CD14-positive monocyte (primary cell): Measurements from ENCODE around the gene PHOSPHO1. TPM values are rescaled to one million over a fixed set of nuclear protein-coding genes. Genes with fewer than 3 reads are reported as not detected.

Experiments
- DNase-seq, 3 donors: peaks; one replicate each; pipeline ENCODE4 v3.0.0-alpha.2; 2011 to 2022
- H2AFZ ChIP-seq: 2 replicates; pipeline ENCODE4 v1.6.0; 2012; ENCODE audit warnings: mild to moderate bottlenecking, low read depth, low read length, inconsistent platforms; ENCODE audit not compliant: insufficient read depth, poor library complexity, severe bottlenecking
- H3K27ac ChIP-seq, 2 donors: 1 replicate in 1 of 2; 2 replicates in 1 of 2; pipeline ENCODE4 v1.5.1; 2012 to 2013; ENCODE audit warnings: low read length in 2 of 2, control low read depth in 1 of 2, inconsistent platforms in 1 of 2, low read depth in 1 of 2, mild to moderate bottlenecking in 1 of 2
- H3K27me3 ChIP-seq, 2 donors: one replicate each; pipeline versions ENCODE4 v1.6.0 to v1.6.1; 2011 to 2013; ENCODE audit warnings: low read length in 2 of 2; ENCODE audit not compliant: control insufficient read depth in 2 of 2, insufficient read depth in 2 of 2
- H3K36me3 ChIP-seq, 2 donors: replicated peaks in 1 of 2; 1 replicate in 1 of 2; 2 replicates in 1 of 2; pipeline versions ENCODE4 v1.5.1 to v1.6.1; 2012 to 2013; ENCODE audit warnings: low read length in 2 of 2, control low read depth in 1 of 2, inconsistent platforms in 1 of 2, mild to moderate bottlenecking in 1 of 2; ENCODE audit not compliant: insufficient read depth in 2 of 2, control insufficient read depth in 1 of 2
- H3K4me1 ChIP-seq, 2 donors: 1 replicate in 1 of 2; 2 replicates in 1 of 2; pipeline versions ENCODE4 v1.5.1 to v1.6.1; 2012 to 2013; ENCODE audit warnings: low read length in 2 of 2, control low read depth in 1 of 2, inconsistent platforms in 1 of 2, mild to moderate bottlenecking in 1 of 2, moderate library complexity in 1 of 2; ENCODE audit not compliant: insufficient read depth in 2 of 2, control insufficient read depth in 1 of 2
- H3K4me2 ChIP-seq: replicated peaks from 2 replicates; pipeline ENCODE3; 2012; ENCODE audit warnings: low read length, moderate library complexity, mild to moderate bottlenecking; ENCODE audit not compliant: poor library complexity, severe bottlenecking; ENCODE audit errors: extremely low read depth
- H3K4me3 ChIP-seq, 3 experiments: fragments of 200-600 bp in 1 of 3; sonication (generic) in 1 of 3; replicated peaks in 1 of 3; 1 replicate in 2 of 3; 2 replicates in 1 of 3; pipeline ENCODE4 v1.5.1; 2011 to 2013; ENCODE audit warnings: low read length in 3 of 3, mild to moderate bottlenecking in 3 of 3, control low read depth in 2 of 3, low read depth in 2 of 3, inconsistent platforms in 1 of 3, moderate library complexity in 1 of 3
- H3K79me2 ChIP-seq: 2 replicates; pipeline ENCODE4 v1.6.0; 2012; ENCODE audit warnings: mild to moderate bottlenecking, control low read depth, inconsistent platforms, low read length, moderate library complexity; ENCODE audit not compliant: insufficient read depth
- H3K9ac ChIP-seq: 2 replicates; pipeline ENCODE4 v1.6.0; 2017; ENCODE audit warnings: low read length, mild to moderate bottlenecking; ENCODE audit not compliant: insufficient read depth, poor library complexity, severe bottlenecking
- H3K9me3 ChIP-seq, 2 donors: replicated peaks in 1 of 2; 1 replicate in 1 of 2; 2 replicates in 1 of 2; pipeline versions ENCODE4 v1.5.1 to v1.6.1; 2012 to 2013; ENCODE audit warnings: low read length in 2 of 2, control low read depth in 1 of 2; ENCODE audit not compliant: control insufficient read depth in 1 of 2, insufficient read depth in 1 of 2
- H4K20me1 ChIP-seq: 2 replicates; pipeline ENCODE4 v1.6.0; 2012; ENCODE audit warnings: mild to moderate bottlenecking, low read length, control low read depth, moderate library complexity; ENCODE audit not compliant: insufficient read depth
- H3K27ac Mint-ChIP-seq, 7 donors: one replicate each; pipeline ENCODE4 v1.8.0; 2020; ENCODE audit warnings: mild to moderate bottlenecking in 7 of 7, mixed read lengths in 7 of 7, moderate library complexity in 6 of 7, inconsistent platforms in 2 of 7
- H3K27me3 Mint-ChIP-seq, 3 donors: one replicate each; pipeline ENCODE4 v1.8.0; 2021 to 2022; ENCODE audit warnings: low read depth in 3 of 3, mild to moderate bottlenecking in 3 of 3, mixed read lengths in 3 of 3, moderate library complexity in 3 of 3, inconsistent platforms in 1 of 3
- H3K36me3 Mint-ChIP-seq, 2 donors: one replicate each; pipeline ENCODE4 v1.8.0; 2020; ENCODE audit warnings: mixed read lengths in 2 of 2, inconsistent platforms in 1 of 2, mild to moderate bottlenecking in 1 of 2
- H3K4me1 Mint-ChIP-seq: one replicate; pipeline ENCODE4 v1.8.0; 2020; ENCODE audit warnings: mild to moderate bottlenecking, mixed read lengths
- H3K4me3 Mint-ChIP-seq, 2 donors: one replicate each; pipeline ENCODE4 v1.8.0; 2020; ENCODE audit warnings: mild to moderate bottlenecking in 2 of 2, mixed read lengths in 2 of 2, moderate library complexity in 1 of 2
- H3K9me3 Mint-ChIP-seq, 7 donors: one replicate each; pipeline ENCODE4 v1.8.0; 2020 to 2022; ENCODE audit warnings: mixed read lengths in 7 of 7, mild to moderate bottlenecking in 6 of 7, moderate library complexity in 6 of 7, inconsistent platforms in 2 of 7
- CTCF ChIP-seq: fragments of 200-600 bp; IDR thresholded peaks from one replicate; pipeline ENCODE4 v1.8.0; 2022; ENCODE audit warnings: antibody characterized with exemption, mild to moderate bottlenecking
- WGBS: methylation state at CpG from one replicate; pipeline ENCODE4 v1.1.5; 2013; ENCODE audit warnings: missing lambda C conversion rate; ENCODE audit not compliant: insufficient coverage; 5-methylcytosine and 5-hydroxymethylcytosine counted together
- intact Hi-C, 2 donors: fragments of 100-400 bp; cut with micrococcal nuclease; formaldehyde crosslinking; loops; one replicate each; pipeline versions ENCODE4 v1.15.0 to v1.15.1; 2023
- polyA plus RNA-seq, 3 donors: library from polyadenylated mRNA; depleted of rRNA in 1 of 3; unstranded in 2 of 3; stranded (reverse) in 1 of 3; fragments of 300-500 nt in 2 of 3; fragments of >200 nt in 1 of 3; fragmentation: Illumina TruSeq in 2 of 3; gene quantifications; 1 replicate in 2 of 3; 2 replicates in 1 of 3; pipeline ENCODE4 v1.2.3, GENCODE V29; 2012 to 2021

PHOSPHO1 gene
- polyA plus RNA-seq, 3 donors: 0.51 to 1.4 (median 0.61) TPM

DNA sequence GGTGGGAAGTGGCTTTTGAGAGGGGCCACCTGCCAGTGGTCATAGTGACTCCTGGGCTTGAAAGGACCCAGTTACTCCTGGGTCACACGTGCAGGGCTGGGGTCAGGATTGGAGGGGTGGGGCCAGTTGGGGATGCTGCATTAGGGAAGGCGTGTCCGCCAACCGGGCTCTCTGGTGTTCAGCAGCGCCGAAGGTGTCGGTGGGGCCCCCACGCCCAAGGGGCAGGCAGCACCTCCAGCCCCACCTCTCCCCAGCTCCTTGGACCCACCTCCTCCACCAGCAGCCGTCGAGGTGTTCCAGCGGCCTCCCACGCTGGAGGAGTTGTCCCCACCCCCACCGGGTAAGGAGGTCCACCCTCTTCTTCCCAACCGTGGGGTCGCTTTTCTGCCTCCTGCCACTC, 10.6 kb downstream of the PHOSPHO1 start:
- Mint-ChIP-seq H3K9me3 (peaks cover 0 to 11% (median 3%) of the 10 kb centered on the region in 7 donors), H3K4me1 (peaks cover 81% of the 10 kb centered on the region), H3K27me3 (peaks cover 19 to 32% (median 21%) of the 10 kb centered on the region in 3 donors), H3K4me3 (peak overlapping the region in 1 of 2 donors; percentile 76), H3K27ac (peak overlapping the region; percentile 99 to 100 (median 99)), H3K36me3 (peaks cover 31 to 49% of the 10 kb centered on the region in 2 donors)
- Histone ChIP-seq H3K27me3 (peaks cover under 1 to 15% of the 10 kb centered on the region in 2 donors), H3K27ac (peak overlapping the region; percentile 97 to 99), H3K79me2 (peaks cover 2% of the 10 kb centered on the region), H3K4me1 (peaks cover 82 to 91% of the 10 kb centered on the region in 2 donors), H3K4me2 (peak overlapping the region; percentile 67), H3K36me3 (peaks cover 16 to 23% of the 10 kb centered on the region in 2 donors), H3K9me3 (no peaks in the 10 kb centered on the region), H3K4me3 (peak overlapping the region in 2 of 3 experiments; percentile 39 to 72), H4K20me1 (peaks cover 3% of the 10 kb centered on the region), H3K9ac (peak overlapping the region; percentile 79), H2AFZ (peak overlapping the region; percentile 48)
- no peak for DNase-seq
- intact Hi-C loops: loop anchor here in 1 of 2 donors (2.0 kb wide), 1 partner anchor 27 kb away; no protein-coding TSS in a partner anchor
- WGBS: 91% methylated on average over 10 of the region's 15 CpGs
- peak; percentile 30 for TF ChIP-seq CTCF

GRCh38 chr17:49218941-49219913, 11.4 kb downstream of the PHOSPHO1 start:
- H3K36me3 Mint-ChIP-seq: peaks cover 33 to 52% of the 10 kb centered on the region in 2 donors
- peaks cover 0 to 8% (median 0%) of the 10 kb centered on the region in 7 donors for H3K9me3 Mint-ChIP-seq
- intact Hi-C loops: loop anchor here in 1 of 2 donors (2.0 kb wide), 1 partner anchor 26 kb away; no protein-coding TSS in a partner anchor
- peaks cover 9% of the 10 kb centered on the region for H3K79me2 ChIP-seq
- peak overlapping the region in 2 of 3 experiments; percentile 39 to 72 for H3K4me3 ChIP-seq
- no peaks in the 10 kb centered on the region for H4K20me1 ChIP-seq
- peaks cover 82 to 91% of the 10 kb centered on the region in 2 donors for H3K4me1 ChIP-seq
- peak overlapping the region; percentile 99 to 100 (median 99) for H3K27ac Mint-ChIP-seq
- peak; percentile 62 for TF ChIP-seq CTCF
- H3K36me3 ChIP-seq: peaks cover 16 to 23% of the 10 kb centered on the region in 2 donors
- H3K4me3 Mint-ChIP-seq: peak overlapping the region; percentile 67 to 76
- H3K27me3 ChIP-seq: peaks cover 0 to 7% of the 10 kb centered on the region in 2 donors
- 9% methylated on average over 24 of the region's 37 CpGs for WGBS
- peak overlapping the region; percentile 97 to 99 for H3K27ac ChIP-seq
- H3K9ac ChIP-seq: peak overlapping the region; percentile 79
- H3K9me3 ChIP-seq: no peaks in the 10 kb centered on the region
- DNase-seq: peak; percentile 91 to 95 (median 92)
- peak overlapping the region; percentile 67 for H3K4me2 ChIP-seq
- peak overlapping the region; percentile 48 for H2AFZ ChIP-seq
- peaks cover 14 to 24% (median 14%) of the 10 kb centered on the region in 3 donors for H3K27me3 Mint-ChIP-seq
- peaks cover 82% of the 10 kb centered on the region for H3K4me1 Mint-ChIP-seq
